DND-41 (cell line): ENCODE measurements around the gene CTNND1.

Experiments
- CTCF ChIP-seq: IDR thresholded peaks from 2 replicates; pipeline ENCODE4 v1.5.1; 2012; ENCODE audit warnings: borderline replicate concordance, low read length, moderate library complexity, mild to moderate bottlenecking; ENCODE audit not compliant: poor library complexity, severe bottlenecking; ENCODE audit errors: extremely low read depth
- EZH2 ChIP-seq: IDR thresholded peaks from 3 replicates; pipeline ENCODE4 v1.6.1; 2012; ENCODE audit warnings: borderline replicate concordance, low read depth, mild to moderate bottlenecking, moderate library complexity, low read length, inconsistent platforms; ENCODE audit not compliant: severe bottlenecking

GRCh38 chr11:57735619-57736298, 25.8 kb upstream of the CTNND1 start:
- TF ChIP-seq CTCF (no peak), EZH2 (no peak)
